Measurements from ENCODE around the gene ADNP2. TPM values are rescaled to one million over a fixed set of nuclear protein-coding genes. Genes with fewer than 3 reads are reported as not detected.

Gene ADNP2
- total and polyA plus RNA-seq, 2 of the 13 experiments (the other 11 are each of a cell fraction or from before 2014, with no cell fraction given) = 10.8 to 25.5 TPM

GRCh38 chr18:80148326-80149199 is 39.5 kb downstream of the ADNP2 start:
- in situ Hi-C loops (cut with HindIII; ENCODE audit: extremely low pct_ligation_motif_present, low pct_unique_long_range_greater_than_20kb) = no loop called here
- FAIRE-seq (no peak), DNase-seq (ENCODE audit: low spot score) (no peak), ATAC-seq (peak; percentile 16)
- ChIA-PET POLR2A (interaction anchor here (1.9 kb wide), 1 partner anchor 215 kb away, joined by 5 read pairs; no protein-coding TSS in a partner anchor), CTCF (ENCODE audit: low intra/inter-chr PET ratio, low total read pairs) (no interaction called here)
- H2AFZ ChIP-seq (ENCODE audit: low read length) = no peak overlapping the region
- H3K4me3 ChIP-seq (replicated peaks in 1 of 3; ENCODE audit: insufficient read depth in 1 of 3, low read depth in 2 of 3, low read length in 3 of 3) = peak overlapping the region; percentile 65 to 72 (median 68)
- H3K4me1 ChIP-seq (ENCODE audit: insufficient read depth, low read length) = peaks cover 30% of the 10 kb centered on the region
- H3K27ac ChIP-seq (ENCODE audit: extremely low read length, insufficient read depth, low read length) = no peak overlapping the region
- intact Hi-C loops (cut with micrococcal nuclease; ENCODE audit: unreplicated experiment) = no loop called here
- peak overlapping the region; percentile 89 for H3K4me2 ChIP-seq (ENCODE audit: low read depth, low read length)
- peak; percentile 35; the same call in 1 of the 2 replicates for TF ChIP-seq ZNF263 (CRISPR knock-in tag; IDR thresholded peaks at IDR 0.05)
- peak; percentile 56 for TF ChIP-seq AGO1 (IDR thresholded peaks at IDR 0.05; ENCODE audit: low read depth, low read length, poor library complexity, severe bottlenecking)
- no peak for TF ChIP-seq IKZF1 (IDR thresholded peaks at IDR 0.05)
- 0 out of 2 replicates have a peak, but pooled peaks have one; percentile 19 for TF ChIP-seq ZBTB14 (CRISPR knock-in tag; IDR thresholded peaks at IDR 0.05)
- TF ChIP-seq SRSF4 (IDR thresholded peaks at IDR 0.05; ENCODE audit: low read depth, low read length, poor library complexity, severe bottlenecking) = no peak
- TF ChIP-seq, protein P1, sequence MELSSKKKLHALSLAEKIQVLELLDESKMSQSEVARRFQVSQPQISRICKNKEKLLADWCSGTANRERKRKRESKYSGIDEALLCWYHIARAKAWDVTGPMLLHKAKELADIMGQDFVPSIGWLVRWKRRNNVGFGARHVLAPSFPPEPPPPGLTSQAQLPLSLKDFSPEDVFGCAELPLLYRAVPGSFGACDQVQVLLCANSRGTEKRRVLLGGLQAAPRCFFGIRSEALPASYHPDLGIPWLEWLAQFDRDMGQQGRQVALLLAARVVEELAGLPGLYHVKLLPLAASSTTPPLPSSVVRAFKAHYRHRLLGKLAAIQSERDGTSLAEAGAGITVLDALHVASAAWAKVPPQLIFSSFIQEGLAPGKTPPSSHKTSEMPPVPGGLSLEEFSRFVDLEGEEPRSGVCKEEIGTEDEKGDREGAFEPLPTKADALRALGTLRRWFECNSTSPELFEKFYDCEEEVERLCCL (CRISPR knock-in tag; IDR thresholded peaks at IDR 0.05; ENCODE audit: borderline replicate concordance) = no peak
- no peak for TF ChIP-seq KLF16 (CRISPR knock-in tag; IDR thresholded peaks at IDR 0.05)
- peak; percentile 54 for TF ChIP-seq AGO2 (optimal IDR thresholded peaks at IDR 0.05; ENCODE audit: low read depth, low read length)
- TF ChIP-seq MEIS1 (CRISPR knock-in tag; IDR thresholded peaks at IDR 0.05; ENCODE audit: borderline replicate concordance) = no peak
- no peak for TF ChIP-seq MIER3 (CRISPR knock-in tag; IDR thresholded peaks at IDR 0.05; ENCODE audit: borderline replicate concordance)
- TF ChIP-seq ZNF382 (CRISPR knock-in tag; IDR thresholded peaks at IDR 0.05; ENCODE audit: borderline replicate concordance) = no peak
- no peak for TF ChIP-seq TP53 (CRISPR knock-in tag; conservative IDR thresholded peaks at IDR 0.05)
- H3K9me3 ChIP-seq (ENCODE audit: low read length) = no peaks in the 10 kb centered on the region
- no peaks in the 10 kb centered on the region for H3K27me3 ChIP-seq (ENCODE audit: control insufficient read depth in 1 of 2, insufficient read depth in 2 of 2, low read length in 2 of 2)
- 63% methylated on average over 26 of the region's 34 CpGs for WGBS (ENCODE audit: low lambda C conversion rate)
- TSS peak; percentile 12 for BruUV-seq (replicated peaks)
- H3K36me3 ChIP-seq (replicated peaks in 1 of 2; ENCODE audit: control insufficient read depth in 1 of 2, insufficient read depth in 2 of 2, low read length in 2 of 2) = no peaks in the 10 kb centered on the region; a peak in 1 of 5 replicates
- H3K79me2 ChIP-seq (ENCODE audit: insufficient read depth, low read length) = no peaks in the 10 kb centered on the region
- H3K9ac ChIP-seq (ENCODE audit: insufficient read depth, low read depth, low read length) = peak overlapping the region; percentile 33
- H4K20me1 ChIP-seq (ENCODE audit: insufficient read depth, low read length) = no peaks in the 10 kb centered on the region
